Glomerular visceral epithelial cell (primary cell): ENCODE results near the gene SAMD9.
"Not testable (repeated sequence)": the region's sequence is repeated elsewhere in the genome, so short reads cannot be mapped to it uniquely, and the experiment has no call there.

ENCODE experiments used
- DNase-seq: peaks from one replicate; pipeline ENCODE4 v3.0.0-alpha.2; 2016; ENCODE audit errors: extremely low spot score

Gene SAMD9

DNA sequence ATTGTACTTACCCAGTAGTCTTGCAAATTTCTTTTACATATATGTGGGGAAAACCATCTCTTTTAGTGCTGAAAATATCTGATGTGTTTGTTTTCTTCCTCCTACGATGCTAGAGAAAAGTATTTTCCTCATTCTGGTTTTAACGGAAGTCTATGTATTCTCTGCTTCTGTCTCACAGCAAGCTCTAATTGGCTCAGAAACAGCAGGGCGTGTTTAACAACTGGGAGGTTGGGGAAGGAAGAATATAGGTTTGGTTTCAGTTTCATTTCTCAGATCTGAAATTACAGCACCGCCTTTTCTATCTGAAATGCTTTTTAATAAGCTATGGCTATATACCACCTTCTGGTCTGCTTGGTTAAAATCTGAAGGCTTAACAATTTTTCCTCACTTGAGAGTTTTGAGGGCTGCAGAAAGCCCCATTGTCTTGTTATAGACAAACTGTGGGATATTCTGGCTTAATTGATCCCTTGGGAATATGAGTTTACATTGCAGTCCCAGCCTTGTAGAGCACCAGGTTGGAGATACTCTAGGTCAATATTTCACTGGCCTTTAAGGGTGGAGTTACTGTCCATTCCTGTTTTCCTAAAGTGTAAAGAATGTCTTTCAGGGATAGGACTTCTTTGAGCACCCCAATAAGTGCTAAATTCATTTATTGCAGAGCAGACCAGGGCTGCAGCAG lies at the start of gene SAMD9:
Gene SAMD9, minus strand, starts transcription at position 128 of the 679 bp plus-strand sequence. CDS start 11,882 bp downstream, outside the sequence.
- peak; percentile 69 for DNase-seq

DNA sequence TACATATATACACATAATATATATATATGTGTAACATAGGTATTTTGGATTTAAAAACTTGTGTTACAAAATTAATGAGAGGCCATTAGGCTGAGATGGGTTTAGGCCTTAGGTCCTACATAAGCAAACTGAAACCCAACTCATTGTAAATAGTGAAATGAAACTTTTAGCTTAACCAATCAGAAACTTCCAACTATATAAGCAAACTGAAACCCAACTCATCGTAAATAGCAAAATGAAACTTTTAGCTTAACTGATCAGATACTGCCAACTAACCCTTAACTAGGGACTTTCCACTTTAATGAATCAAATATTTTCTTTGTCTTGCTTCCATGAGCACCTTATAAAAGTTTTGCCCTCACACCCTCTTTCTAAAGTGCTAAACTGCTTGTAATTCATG lies 47.7 kb upstream of the SAMD9 start:
- no peak for DNase-seq

DNA sequence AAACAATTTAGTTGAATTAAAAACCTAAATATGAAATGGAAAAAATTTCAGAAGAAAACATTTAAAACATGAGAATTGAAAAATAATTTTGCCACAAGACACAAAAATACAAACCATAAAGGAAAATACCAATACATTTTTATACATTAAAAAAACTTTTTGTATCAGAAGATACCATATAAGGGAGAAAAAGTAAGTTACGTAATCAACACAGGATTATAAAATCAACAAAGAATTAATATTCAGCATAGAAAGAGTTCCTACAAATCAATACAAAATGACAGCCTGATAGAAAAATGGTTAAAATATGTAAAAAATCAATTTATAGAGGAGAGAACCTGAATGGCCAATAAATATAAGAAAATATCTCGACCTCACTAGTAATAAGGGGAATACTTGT lies 47.0 kb upstream of the SAMD9 start:
- no peak for DNase-seq

DNA sequence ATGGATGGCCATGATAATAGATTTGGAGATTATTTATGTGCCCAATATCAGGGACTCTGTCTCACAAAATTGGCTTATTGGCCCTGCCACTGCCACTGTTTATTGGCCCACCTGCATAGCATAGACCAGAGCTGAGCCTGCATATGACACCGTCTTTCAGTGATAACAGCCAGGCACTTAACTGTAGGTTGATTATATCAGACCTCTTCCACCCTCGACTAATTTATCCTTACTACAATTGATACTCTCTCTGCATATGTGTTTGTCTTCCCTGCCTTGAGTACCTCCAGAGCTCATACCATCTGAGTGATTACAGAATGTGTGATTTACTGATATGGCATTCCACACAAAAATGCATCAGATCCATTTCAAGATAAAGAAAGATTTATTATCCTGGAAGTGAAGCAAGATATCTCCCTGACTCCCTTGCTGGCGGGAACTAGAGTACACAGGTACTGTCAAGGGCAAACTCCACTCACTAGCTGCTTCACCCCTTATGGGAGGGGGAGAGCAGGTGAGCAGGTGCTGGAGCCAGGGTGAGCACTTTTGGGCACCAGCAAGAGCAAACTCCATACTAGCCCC lies 43.5 kb upstream of the SAMD9 start:
- DNase-seq = no peak

DNA sequence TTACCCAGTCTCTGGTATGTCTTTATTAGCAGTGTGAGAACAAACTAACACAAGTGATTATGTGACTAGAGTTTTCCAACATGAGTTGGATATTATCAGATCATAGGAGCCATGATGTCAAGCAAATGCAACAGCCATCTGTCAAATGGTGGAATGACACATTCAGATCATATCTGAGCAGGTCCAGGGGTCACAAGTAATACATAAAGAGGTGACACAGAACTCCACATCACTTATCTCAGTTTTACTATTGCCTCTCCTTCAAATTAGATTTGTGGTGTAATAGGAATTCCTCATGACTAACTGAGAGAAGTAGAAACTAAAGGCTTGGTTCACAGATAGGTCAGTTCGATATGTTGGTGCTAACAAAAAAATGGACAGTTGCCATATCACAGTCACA lies 42.6 kb upstream of the SAMD9 start:
- DNase-seq = peak; percentile 12

DNA sequence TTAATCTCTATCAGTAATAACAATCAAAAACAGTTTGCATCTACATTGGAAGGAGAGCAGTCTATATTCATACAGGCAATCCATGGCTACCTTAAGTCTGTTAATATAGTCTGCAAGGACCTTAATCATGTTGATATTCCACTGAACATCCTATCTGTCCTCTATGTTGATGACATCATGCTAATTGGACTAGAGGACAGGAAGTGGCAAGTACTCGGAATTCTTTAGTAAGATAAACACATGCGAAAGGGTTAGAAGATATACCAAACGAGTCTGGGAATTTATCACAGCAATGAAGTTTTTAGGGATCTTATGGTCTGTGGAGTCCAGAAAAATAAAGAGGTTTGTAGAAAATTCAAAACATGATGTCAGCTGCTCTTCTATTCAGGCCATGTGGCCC lies 41.7 kb upstream of the SAMD9 start:
- peak; percentile 42 for DNase-seq

DNA sequence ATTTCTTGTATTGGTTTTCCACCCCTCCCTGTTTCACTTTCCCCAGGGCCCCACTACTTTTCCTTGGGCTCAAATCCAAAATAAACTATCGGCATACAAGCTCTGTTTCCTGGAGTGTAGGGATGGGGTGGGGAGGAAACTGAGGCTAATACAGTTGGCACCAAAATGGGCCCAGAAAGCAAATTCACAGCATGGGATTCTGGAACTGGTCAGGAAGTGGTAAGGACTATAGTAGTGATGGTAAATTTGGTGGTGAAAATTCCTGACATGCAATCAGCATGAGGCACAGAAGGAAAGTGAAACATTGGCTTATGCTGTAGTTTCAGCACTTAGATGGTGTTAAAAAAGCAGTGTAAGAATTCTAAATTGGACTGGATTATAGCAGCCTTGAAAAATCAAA lies 39.1 kb upstream of the SAMD9 start:
- DNase-seq = peak; percentile 89

DNA sequence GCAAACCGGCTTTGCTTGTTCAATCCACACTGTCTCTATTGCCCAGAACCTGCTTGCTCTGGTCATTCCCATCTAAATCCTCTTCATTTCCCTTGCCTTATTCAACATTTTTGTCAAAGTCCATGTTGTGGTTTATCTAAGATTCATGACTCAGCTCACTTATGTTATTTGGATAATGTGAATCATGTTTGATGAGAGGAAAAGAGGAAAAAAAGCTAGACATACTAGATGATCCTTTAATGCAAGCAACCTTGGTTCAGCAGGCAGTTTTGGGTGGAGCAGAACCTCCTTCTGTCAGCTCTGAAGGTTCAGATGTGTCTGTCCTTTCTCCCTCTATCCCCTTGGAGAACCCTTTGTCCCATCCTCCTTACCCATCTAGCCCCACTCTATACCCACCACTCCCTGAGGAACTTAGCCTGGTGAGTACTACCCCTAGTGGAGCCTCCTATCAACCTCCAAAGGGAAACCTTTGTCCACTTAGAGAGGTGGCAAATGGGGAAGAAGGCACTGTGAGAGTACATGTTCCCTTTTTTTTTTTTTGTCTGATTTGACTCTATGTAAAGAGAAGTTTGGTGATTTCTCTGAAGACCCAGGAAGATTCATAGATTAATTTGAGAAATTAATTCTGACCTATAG lies 32.5 kb upstream of the SAMD9 start:
- peak; percentile 51 for DNase-seq

DNA sequence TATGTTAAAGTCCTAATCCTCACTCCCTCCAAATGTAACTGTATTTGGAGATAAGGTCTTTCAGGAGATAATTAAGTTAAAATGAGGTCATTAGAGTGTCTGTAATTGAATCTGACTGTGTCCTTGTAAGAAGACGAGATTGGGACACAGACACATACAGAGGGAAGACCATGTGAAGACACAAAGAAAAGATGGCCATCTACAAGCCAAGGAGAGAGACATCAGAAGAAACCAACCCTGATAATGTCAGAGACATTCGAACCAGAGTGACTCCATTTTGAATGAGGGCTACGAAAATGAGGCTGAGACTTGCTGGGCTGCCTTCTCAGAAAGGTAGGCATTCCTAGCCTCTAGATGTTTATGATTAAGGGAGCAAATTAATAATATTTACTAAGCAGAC lies 30.9 kb upstream of the SAMD9 start:
- no peak for DNase-seq

DNA sequence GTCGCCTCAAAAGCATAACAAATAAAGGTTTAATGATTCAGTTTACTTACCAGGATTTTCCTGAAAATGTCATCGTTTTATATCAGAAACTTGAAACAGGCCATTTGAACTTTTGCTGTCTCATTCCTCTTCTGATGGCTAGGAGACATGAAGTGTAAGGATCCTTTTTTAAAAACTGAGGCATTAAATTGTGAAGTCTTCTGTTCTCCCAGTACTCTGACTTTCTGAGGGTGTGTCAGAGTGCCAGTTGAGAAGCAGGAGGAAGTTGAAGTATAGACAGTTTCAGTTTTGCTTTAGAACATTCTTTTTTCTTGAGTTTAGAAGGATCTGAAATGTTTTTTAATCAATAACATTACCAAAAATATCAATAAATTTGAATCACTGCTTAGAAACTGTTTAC lies 30.4 kb upstream of the SAMD9 start, which contains the start of gene SAMD9L:
Gene SAMD9L, minus strand, starts transcription at position 242 of the 400 bp plus-strand sequence. CDS start 12,414 bp downstream, outside the sequence.
- peak; percentile 21 for DNase-seq

DNA sequence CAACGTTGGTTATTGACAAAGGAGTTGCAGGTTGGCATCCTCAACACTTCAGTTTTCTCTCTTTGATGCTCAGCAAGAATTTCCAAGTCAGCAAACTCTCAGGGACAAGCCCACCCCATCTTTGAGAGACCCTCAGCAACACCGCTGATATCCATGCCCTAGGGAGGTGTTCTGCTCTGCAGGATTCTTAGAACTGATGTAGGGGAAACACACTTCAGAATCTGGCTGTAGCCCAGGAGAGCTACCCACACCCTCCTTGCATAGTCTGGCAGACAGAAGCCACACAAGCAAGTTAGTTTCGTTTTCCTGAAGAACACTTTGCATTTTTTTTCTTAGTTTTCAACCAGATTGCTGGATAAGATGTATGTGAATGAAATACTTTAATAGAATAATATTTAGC lies 29.6 kb upstream of the SAMD9 start:
- DNase-seq = peak; percentile 49

DNA sequence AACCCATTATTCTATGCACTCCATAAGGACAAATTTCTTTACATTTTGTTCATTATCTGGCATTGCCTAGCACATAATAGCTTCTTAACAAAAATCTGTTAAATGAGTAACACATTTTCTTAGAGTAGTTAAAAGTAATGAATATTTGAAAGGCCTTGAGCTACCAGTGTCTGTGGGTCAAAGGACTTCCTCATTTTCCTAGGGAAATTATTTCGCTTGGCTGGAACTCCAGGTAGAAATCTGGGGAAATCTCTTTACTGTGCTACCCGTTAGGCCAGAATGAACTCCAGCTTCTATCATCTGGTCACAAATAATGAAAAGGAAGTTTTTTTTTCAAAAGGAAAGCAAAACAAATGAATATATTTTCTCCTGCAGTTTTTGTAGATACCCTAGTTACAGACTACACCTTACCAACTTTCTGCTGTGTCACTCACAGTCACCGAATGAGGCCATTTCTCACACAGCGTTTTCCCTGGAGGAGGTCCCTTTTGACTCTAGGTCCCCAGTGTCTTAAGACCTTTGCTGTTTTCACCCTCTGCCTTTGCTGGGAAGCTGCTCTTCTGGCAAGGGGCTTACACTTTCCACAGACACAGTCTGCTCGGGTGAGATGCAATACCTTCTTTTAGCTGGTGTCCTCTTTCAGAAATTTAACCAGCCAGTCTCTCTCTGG lies 28.8 kb upstream of the SAMD9 start:
- no peak for DNase-seq

DNA sequence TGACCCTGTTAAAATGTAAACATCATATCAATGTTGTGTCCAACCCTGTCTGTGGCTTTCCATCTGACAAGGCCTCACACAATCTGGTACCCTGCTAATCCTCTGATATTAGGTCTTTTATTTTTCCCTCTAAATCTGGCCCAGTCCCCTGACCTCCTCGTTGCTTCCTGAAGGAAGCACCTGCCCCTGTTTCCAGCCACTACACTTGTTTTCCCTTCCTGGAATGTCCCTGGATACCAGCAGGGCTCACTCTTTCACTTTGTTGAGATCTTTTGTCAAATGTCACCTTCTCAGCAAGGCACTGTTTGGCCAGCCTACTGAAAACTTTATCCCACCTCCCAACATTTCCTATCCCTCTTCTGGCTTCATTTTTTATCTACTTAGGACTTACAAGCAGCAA lies 28.3 kb upstream of the SAMD9 start:
- no peak for DNase-seq

DNA sequence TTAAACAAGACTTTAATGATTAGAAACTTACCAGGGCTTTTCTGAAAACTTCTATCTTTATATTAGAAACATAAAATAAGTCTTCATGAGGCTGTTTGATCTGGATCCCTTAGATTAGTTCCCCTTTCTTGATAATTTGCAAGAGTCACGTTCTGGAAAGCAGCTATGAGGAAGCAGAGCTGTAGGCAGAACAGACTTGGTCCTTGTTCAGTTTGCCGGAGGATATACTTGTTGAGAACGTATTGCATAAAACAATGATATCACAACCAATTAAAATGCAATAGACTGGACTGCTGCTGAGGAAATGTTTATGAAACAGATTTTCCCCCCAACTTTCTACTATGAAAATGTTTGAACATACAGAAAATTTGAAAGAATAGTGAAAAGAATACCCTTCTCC lies 27.6 kb upstream of the SAMD9 start:
- DNase-seq = no peak

DNA sequence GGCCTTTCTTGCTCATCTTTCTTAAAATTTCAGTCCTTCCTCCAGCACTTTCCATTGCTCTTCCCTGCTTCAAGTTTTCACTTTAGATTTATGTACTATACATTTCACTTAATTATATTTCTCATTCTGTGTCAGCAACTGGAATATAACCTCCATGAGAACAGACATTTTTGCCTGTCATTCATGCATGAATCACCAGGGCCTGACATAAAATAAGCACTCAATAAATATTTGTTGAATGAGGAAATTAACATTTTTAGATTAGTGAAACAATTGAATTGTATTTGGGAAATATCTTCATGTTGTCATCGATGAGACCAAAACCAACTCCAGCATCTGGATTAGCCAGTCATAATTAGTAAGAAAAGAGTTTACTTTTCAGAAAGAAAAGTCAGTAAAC lies 24.3 kb upstream of the SAMD9 start:
- no peak for DNase-seq

DNA sequence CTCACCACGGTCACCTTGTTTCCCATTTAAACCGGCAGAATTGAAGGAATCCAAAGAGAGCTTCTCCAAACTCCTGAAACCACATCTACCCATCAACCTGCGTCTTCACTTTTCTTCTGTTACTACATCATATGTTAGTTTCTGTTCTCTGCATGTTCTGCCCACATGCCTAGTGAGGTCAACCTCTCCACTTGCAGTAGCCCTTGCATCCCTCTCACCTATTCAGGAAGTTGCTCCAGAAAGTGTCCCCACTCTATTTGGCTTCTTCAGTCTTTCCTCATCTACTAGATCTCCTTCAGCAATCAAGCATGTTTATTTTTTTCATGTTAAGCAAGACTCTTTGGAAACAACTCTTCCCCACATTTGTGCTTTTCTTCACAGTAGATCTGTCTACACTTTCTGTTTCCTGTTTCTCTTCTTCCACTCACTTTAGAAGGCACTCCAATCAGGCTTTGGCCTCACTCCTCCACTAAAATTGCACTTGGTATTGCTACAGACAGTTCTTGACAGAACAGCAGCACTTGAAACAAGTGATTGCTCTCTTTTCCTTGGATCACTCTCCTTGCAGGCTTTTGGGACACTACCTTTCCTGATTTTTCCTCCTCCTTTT lies 22.9 kb upstream of the SAMD9 start:
- no peak for DNase-seq

DNA sequence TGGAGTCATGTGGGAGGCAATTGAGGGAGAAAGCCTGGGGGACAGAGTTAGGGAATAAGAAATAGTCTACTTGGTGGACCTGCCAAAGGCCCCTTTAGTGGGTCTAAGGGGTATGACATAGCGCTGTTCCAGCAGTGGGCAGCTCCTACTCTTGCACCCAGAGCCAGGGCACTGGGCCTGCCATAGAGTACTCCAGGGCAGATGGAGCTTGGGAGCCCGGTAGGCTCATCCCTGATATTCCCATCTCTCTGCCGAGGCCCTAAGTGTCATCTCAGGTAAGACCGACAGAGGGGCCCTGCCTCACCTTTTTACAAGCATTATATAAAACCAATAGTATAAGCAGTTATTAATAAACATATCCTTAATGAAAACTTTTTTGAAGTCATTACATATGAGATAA lies 20.8 kb upstream of the SAMD9 start:
- DNase-seq = no peak

DNA sequence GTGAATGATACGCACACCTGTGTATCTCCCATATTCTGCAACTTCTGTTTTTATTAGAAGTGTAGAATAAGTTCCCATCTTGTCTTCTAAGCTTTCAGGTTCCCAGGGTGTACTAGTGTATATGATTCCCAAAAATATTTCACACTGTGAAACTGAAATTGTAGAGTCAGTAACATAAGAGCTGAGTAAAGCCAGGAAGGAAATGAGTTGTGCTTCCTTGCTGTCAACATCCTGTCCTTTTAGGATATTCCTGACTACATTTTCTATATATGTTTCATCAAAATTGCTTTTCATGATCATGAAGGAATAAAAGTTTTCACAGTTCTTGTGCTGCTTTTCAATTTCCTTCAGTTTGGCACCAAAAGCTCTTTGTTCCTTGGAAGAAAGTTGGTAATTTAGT lies 15.2 kb upstream of the SAMD9 start:
- no peak for DNase-seq

DNA sequence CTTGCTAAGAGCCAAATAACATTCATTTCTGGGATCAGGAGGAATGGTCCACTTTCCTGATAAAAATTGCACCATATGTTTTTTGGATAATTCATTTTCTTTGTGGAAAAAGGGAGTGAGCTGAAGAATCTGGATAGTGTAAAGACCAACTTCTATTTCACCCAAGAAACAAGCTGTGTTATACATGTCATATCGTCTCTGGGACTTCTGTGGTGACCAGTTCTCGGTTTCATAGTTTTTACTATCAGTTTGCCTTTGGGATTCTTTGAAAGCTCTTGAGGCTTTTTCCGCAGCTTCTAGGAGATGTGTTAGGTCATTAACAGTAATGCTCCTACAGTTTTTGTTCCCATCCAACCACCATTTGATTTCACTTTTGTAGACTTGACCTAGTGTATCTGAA lies 14.4 kb upstream of the SAMD9 start:
- DNase-seq = no peak

DNA sequence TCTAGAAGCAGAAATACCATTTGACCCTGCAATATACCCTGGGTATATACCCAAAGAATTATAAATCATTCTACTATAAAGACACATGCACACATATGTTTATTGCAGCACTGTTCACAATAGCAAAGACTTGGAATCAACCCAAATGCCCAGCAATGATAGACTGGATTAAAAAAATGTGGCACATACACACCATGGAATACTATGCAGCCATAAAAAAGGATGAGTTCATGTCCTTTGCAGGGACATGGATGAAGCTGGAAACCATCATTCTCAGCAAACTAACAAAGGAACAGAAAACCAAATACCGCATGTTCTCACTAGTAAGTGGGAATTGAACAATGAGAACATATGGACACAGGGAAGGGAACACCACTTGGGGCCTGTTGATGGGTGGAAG lies 9.2 kb upstream of the SAMD9 start:
- DNase-seq = not testable (repeated sequence)

DNA sequence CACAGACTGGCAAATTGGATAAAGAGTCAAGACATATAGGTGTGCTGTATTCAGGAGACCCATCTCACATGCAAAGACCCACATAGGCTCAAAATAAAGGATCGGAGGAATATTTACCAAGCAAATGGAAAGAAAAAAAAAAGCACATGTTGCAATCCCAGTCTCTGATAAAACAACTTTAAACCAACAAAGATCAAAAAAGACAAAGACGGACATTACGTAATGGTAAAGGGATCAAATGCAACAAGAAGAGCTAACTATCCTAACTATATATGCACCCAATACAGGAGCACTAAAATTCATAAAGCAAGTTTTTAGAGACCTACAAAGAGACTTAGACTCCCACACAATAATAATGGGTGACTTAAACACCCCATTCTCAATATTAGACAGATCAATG lies 5.8 kb upstream of the SAMD9 start:
- not testable (repeated sequence) for DNase-seq
